GM21619 (cell line): ENCODE data around the gene ZBED1.
"Not testable (repeated sequence)": the region's sequence is repeated elsewhere in the genome, so short reads cannot be mapped to it uniquely, and the experiment has no call there.

Experiments
- ATAC-seq: cut with Tn5 transposase; IDR thresholded peaks from one replicate; pipeline ENCODE4 v1.9.1; 2021; ENCODE audit not compliant: unreplicated experiment

The ZBED1 gene

DNA sequence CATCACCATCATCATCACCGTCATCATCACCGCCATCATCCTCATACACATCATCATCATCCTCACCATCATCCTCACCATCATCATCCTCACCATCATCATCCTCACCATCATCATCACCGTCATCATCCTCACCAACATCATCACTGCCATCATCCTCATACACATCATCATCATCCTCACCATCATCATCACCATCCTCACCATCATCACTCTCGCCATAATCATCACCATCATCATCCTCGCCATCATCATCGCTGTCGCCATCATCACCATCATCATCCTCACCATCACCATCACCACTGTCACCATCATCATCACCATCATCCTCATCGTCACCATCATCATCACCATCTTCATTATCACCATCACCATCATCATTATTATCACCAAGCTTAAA, 19.8 kb upstream of the ZBED1 start:
- ATAC-seq: no peak

DNA sequence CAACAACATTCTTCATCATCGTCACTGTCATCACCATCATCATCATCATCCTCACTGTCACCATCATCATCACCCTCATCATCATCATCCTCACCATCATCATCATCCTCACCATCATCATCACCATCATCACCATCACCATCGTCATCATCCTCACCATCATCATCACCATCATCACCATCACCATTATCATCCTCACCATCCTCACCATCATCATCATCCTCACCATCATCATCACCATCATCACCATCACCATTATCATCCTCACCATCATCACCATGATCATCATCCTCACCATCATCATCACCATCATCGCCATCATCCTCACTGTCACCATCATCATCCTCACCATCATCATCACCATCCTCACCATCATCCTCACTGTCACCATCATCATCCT, 18.9 kb upstream of the ZBED1 start:
- ATAC-seq: not testable (repeated sequence)

DNA sequence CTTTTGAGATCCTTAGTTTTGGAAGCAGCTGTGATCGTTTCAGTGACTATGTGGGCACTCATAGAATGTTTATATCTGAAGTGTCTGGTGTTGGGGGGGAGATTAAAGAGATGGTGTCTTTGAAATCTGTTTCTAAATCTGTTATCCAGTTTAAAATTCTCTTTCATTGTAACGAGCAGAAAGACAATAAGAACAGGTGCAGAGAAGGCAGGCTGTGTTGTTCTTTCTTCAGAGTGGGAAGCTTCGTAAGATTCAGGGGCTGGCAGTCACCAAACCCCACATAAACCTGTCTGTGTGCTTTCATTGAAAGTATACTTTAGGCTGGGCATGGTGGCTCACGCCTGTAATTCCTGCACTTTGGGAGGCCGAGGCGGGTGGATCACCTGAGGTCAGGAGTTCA, 16.3 kb upstream of the ZBED1 start:
- ATAC-seq: no peak

DNA sequence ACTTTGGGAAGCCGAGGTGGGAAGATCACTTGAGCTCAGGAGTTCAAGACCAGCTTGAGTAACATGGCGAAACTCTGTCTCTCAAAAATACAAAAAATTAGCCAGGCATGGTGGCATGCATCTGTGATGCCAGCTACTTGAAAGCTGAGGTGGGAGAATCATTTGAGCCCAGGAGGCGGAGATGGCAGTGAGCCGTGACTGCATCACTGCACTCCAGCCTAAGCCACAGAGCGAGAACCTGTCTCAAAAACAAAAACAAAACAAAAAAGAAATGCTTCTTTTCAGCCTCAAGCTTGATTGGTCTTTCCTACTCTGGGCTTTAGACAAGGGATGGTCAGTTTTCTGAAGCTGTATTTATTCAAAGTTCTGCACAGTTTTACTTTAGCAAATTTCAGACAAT, 15.8 kb upstream of the ZBED1 start:
- peak; percentile 54 for ATAC-seq

DNA sequence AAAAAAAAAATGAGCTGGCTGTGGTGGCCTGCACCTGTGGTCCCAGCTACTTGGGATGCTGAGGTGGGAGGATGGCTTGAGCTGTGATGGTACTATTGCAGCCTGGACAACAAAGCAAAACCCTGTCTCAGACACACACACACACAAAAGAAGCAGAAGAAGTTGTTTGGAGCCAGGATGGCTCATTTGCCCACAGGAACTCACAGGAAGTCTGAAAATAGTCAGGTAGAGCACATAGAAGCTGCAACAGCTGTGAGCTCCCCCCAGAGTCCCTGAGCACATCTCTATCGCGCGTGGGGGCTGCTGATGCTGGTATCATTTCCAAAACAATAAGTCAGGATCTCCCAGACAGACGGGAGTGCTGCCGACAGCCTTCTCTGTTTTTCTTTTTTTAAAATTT, 13.4 kb upstream of the ZBED1 start:
- ATAC-seq: no peak

DNA sequence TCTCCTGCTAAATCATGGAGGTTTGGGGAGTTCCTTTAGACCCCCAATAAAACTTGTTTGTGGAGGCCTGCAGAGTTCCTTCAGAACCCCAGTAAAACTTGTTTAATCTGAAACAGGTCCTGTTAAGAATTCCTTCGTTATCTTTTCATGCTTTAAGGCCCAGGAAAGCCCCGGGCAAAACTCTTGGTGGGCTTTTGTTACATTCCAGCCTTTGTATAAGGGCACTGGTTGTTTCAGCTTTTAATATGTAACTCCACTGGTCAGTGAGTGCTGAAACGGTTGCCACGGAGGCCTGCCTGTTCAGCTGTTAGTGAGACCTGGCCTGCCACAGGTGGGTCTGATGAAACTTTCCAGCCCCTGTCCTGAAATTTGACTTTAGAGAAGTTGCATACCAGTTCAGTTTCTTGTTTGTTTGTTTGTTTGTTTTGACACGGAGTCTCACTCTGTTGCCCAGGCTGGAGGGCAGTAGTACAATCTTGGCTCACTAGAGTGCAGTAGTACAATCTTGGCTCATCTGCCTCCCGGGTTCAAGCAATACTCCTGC, 12.4 kb upstream of the ZBED1 start:
- ATAC-seq: no peak

DNA sequence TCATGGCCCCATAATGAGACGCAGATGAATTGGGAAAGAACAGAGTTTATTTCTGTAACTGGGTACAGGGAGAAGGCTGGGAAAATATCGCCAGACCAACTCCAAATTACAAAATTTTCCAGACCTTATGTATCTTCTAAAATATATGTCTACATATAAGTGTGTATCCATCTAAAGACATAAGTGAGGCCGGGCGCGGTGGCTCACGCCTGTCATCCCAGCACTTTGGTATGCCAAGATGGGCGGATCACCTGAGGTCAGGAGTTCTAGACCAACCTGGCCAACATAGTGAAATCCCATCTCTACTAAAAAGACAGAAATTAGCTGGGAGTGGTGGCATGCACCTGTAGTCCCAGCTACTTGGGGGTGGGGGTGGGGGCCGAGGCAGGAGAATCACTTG, 11.7 kb upstream of the ZBED1 start:
- no peak for ATAC-seq

DNA sequence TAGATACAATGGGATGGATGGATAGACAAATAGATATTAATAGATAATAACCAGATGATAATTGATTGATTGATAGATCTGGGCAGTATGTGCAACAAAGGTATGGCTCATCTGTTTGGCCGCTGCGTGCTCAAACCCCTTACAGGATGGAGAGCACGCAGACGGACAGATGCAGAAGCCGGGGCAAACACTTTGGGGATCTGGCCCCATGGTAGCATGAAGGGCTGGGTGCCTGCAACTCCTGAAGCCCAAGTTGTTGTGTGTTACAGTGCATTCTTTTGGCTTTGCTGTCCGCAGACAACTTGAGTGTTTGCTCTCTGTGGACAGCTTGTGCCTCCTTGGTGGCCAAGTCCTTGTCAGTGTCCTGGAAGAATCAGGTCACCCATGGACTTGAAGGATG, 10.6 kb upstream of the ZBED1 start:
- no peak for ATAC-seq

DNA sequence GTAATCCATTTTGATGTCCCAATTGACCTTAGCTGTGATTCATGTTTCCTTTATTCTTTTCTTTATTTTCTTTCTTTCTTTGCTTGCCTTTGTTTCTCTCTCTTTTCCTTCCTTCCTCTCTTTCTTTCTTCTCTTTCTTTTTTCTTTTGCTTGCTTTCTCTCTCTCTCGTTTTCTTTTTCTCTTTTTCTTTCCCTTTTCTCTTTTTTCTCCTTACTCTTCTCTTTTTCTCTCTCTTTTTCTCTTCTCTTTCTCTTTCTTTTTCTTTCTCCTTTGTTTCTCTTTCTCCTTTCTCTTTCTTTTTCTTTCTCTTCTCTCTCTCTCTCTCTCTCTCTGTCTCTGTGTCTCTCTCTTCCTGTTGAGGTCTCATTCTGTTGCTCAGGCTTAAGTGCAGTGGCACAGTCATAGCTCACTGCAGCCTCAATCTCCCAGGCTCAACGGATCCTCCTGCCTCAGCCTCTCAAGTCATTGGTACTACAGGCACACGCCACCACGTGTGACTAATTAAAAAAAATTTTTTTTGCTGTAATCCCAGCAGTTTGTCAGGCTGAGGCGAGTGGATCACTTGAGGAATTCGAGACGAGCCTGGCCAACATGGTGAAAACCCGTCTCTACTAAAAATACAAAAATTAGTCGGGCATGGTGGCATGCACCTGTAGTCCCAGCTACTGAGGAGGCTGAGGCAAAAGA, 8.0 kb upstream of the ZBED1 start:
- no peak for ATAC-seq

DNA sequence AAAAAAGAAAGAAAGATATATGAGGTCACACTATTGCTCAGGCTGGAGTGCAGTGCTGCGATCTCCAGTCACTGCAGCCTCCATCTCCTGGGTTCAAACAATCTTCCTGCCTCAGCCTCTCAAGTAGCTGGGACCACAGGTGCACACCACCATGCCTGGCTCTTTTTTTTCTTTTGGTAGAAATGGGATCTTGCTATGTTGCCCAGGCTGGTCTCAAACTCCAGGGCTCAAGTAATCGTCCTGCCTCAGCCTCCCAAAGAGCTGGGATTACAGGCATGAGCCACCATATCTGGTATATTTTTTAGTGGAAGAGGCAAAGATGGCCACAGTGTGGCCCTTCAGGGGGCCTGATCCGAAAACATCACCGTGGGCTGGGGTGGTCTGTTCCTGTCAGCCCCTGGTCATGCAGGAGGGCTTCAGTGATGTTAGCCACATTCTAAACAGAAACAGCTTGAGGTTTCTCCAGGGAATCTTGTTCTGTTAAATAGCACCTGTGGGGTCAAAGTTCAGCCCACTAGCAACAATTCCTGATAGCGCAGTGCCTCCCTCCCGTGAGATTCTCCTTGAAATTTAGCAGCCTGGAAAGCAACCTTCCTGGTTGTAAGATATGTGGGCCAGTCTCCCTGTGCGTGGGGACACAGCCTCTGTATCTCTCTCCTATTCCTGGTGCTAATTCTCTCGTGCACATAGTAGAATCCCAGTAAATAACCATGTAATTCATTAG, 7.3 kb upstream of the ZBED1 start:
- no peak for ATAC-seq

DNA sequence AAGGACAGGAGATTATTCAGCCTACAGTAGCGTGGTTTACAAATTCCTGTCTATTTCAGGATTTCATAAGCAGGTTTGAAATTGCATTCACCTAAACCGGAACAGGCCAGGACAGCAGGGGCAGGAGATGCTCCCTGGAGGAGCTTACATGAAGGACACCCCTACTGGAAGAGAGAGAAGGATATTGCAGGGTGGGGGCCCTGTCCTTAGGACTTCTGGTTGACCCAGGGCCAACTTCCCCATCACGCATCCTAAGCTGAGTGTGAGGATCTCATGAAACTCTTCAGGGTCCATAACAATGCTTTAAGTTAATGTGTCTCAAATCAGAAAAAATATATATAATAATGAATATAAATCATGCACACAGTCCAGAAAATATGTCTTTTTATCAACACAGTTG, 6.4 kb upstream of the ZBED1 start:
- ATAC-seq: no peak

DNA sequence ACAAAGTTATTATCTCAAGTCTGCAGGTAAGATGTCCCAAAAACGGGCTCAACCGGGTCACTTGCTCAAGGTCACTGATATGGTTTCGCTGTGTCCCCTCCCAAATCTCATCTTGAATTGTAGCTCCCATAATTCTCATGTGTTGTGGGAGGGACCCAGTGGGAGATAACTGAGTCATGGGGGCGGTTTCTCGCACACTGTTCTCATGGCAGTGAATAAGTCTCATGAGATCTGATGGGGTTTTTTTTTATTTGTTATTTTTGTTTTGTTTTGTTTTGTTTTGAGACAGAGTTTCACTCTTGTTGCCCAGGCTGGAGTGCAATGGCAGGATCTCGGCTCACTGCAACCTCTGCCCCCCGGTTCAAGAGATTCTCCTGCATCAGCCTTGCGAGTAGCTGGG, 4.6 kb upstream of the ZBED1 start:
- ATAC-seq: not testable (repeated sequence)

DNA sequence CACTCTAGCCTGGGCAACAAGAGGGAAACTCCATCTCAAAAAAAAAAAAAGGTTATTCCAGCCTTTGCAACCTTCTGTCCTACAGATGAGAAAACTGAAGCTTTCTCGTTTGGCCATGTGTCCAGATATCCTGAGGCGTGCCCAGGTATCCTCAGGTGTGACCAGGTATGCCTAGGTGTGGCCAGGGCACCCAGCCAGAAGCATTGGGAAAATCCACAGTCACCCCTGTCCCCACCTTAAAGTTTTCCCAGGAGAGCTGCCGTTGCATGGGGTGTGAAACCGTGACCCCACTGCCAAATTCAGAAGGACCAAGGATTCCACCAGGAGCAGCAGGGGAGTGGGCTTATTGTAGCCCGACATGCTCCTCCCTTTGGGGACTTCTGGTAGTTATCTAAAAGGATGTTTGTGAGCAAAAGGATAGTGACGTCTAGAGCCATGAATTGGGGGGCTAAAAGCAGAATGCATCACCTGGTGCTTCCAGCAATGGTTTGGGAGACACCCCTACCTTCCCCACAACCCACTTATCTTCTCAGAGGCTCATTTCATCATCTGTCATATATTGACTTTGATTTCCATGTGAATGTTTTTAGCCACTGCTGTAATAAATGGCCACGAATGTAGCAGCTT, 4.0 kb upstream of the ZBED1 start:
- no peak for ATAC-seq

DNA sequence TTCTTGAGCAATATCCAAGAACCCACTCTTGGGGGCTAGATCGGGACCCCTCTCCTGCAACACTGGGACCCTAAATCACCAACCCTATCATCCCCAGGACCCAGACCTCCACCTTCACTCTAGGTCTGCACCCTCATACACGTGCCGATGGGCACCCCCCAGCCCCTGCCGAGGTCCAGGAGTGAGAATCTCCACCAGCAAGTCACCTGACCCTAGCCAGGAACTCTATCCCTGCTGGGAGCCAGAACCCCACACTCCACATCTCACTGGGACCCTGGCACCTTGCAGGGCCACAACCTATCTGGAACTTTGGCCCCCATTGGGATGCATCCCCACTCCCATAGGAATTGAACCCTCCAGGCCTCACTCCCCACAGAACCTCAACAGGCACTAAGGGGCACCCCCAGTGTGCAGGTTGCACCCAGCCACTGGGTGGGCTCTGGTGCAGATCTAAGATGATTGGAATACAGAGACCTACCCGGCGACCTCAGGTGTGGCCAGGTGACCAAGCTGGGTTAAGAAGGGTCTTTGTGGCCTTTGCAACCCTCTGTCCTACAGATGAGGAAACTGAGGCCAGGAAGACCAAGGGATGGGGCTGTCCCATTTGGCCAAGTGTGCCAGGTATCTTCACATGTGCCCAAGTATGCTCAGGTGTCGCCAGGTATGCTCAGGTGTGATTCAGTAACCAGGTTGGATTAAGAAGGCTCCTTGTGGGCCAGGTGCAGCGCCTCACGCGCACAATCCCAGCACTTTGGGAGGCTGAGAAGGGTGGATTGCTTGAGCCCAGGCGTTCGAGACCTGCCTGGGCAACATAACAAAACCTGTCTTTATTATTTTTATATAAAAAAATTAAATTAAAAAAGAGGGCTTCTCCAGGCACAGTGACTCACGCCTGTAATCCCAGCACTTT, 3.1 kb upstream of the ZBED1 start:
- ATAC-seq: no peak

DNA sequence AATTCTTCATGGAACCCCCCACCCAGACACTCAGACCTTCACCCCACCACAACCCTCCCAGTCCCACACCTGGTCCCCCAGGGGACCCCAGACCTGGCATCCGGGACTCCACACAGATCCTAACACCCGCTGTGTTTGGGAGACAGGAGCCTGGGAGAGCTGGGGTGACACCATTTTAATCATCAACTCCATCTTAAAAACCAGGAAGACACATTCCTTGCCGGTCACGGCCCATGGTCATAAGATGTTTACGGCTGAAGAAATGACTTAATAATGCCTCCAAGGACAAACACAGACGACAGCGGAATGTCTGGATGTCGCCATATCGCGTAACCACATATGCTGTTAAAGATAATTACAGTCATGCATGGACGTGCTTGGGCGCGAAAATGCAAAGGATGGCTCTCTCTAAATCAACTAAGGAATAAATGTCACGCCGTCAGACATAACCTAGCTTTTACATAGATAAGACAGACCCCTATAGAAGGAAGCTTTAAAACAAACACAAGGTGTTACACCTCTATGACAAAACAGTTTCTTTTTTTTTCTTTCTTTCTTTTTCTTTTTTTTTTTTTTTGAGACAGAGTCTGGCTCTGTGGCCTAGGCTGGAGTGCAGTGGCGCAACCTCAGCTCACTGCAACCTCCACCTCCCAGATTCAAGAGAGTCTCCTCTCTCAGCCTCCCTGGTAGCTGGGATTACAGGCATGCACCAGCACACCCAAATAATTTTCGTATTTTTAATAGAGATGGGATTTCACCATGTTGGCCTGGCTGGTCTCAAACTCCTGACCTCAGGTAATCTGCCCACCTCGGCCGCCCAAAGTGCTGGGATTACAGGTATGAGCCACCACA, 2.1 kb upstream of the ZBED1 start:
- ATAC-seq: no peak

DNA sequence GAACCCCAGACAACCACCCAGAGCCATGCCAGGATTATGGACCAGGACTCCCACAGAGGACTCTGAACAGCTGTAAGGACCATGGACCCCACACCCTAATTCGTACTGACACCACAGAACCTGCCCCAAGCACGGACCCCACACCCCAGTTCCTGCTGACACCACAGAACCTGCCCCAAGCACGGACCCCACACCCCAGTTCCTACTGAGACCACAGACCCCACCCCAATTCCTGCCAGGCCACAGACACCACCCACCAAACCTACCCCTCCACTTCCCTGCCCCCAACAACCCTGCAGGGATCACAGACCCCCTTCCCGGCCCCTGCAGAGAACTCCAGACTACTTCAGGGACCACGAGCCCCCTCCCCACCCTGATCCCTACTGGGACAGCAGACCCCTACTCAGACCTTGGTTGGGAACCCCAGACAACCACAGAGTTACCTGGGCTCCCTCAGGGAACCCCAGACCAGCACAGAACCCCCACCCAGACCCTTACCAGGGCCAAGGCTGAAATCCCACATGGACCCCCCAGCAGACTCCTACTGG, 1.4 kb upstream of the ZBED1 start:
- no peak for ATAC-seq

DNA sequence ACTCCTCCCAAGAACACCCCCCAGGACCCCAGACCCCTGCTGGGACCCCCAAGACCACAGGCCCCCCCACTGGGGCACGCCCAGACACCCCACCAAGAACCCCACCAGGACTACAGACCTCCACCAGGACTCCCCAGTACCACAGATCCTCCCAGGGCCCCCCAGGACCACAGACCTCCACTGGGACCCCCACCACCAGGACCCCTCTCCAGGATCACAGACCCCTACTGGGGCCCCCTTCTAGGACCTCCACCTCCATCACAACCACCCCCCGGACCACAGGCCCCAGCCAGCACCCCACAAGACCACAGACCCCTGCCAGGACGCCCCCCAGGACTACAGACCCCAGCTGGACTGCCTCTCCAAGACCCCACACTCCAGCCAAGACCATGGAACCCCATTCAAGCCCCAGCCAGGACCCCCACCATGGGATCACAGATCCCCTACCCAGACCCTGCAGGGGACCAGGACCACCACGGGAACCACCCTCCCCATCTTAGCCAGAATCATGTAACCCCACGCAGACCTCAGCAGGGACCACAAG, 855 bp upstream of the ZBED1 start:
- no peak for ATAC-seq

DNA sequence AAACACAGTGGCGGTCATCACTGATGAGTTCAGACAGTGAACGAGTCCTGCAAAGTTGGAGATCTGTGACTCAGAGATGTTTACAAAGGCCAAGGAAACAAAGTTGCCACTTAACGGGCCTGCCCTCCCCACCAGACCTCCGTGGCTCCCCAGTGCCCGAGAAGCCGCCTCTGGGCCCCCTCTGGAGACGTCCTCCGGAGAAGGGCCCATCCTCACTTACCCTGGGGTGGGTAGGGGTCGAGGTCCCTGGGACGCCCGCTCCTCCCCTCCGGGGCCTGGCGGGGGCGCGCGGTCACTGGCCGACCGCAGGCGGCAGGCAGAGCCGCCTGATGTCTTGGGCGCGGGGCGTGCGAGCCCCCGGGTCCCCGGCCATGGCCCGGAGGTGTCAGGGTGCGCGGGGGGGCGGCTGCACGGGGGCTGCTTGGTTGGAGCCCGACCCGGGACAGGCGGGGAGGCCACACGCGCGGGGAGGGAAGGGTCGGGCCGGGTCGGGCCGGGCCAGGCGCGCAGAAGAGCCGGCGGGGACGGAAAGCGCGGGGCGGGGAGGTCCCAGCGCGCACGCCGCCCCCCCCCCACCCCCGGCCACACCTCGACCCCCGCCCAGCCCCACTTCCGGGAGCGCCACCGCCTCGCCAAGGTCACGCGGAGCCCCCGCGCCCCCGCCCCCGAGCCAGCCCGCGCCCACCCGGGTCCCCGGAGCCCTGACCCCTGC, 529 bp downstream of the ZBED1 start:
- peak; percentile 49 for ATAC-seq

DNA sequence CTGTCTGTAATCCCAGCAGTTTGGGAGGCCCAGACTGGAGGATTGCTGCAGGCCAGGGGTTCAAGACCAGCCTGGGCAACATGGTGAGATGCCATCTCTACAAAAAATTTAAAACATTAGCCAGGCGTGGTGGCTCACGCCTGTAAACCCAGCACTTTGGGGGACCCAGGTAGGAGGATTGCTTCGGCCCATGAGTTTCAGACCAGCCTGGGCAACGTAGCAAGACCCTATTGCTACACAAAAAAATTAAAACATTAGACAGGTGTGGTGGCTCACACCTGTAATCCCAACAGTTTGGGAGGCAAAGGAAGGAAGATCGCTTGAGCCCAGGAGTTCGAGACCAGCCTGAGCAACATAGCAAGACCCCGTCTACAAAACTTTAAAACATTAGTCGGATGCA, 1.3 kb downstream of the ZBED1 start:
- no peak for ATAC-seq
